Prostate gland (tissue), 2 donors: ENCODE measurements around the gene PRKCSH. TPM values are rescaled to one million over a fixed set of nuclear protein-coding genes. Genes with fewer than 3 reads are reported as not detected.
"Not testable (repeated sequence)": the region's sequence is repeated elsewhere in the genome, so short reads cannot be mapped to it uniquely, and the experiment has no call there.

Source experiments
- DNase-seq: peaks from one replicate; pipeline ENCODE4 v3.0.0-alpha.2; 2019; ENCODE audit warnings: low spot score
- H3K27ac ChIP-seq, 2 donors: fragments of 200-600 bp; sonication (generic); 2 replicates each; pipeline ENCODE4 v1.5.1; 2017 to 2019
- H3K27me3 ChIP-seq: fragments of 200-600 bp; sonication (generic); replicated peaks from 2 replicates; pipeline ENCODE4 v1.5.1; 2019; ENCODE audit not compliant: insufficient read depth
- H3K36me3 ChIP-seq, 2 donors: fragments of 200-600 bp; sonication (generic); 1 replicate in 1 of 2; 2 replicates in 1 of 2; pipeline versions ENCODE4 v1.5.1 to v1.8.1; 2017 to 2019
- H3K4me1 ChIP-seq: fragments of 200-600 bp; sonication (generic); replicated peaks from 2 replicates; pipeline ENCODE4 v1.5.1; 2019
- H3K4me3 ChIP-seq, 2 donors: fragments of 200-600 bp; sonication (generic); 2 replicates each; pipeline ENCODE4 v1.5.1; 2017 to 2019
- H3K9me3 ChIP-seq: fragments of 200-600 bp; sonication (generic); 2 replicates; pipeline ENCODE4 v1.5.1; 2017
- POLR2A ChIP-seq: fragments of 450-650 bp; IDR thresholded peaks from one replicate; pipeline ENCODE4 v1.6.1; 2016; ENCODE audit warnings: antibody characterized with exemption, mild to moderate bottlenecking
- POLR2AphosphoS5 ChIP-seq: sonication (generic); formaldehyde crosslinking; IDR thresholded peaks from one replicate; pipeline ENCODE4 v1.6.1; 2017; ENCODE audit warnings: antibody characterized with exemption
- WGBS: methylation state at CpG from one replicate; pipeline ENCODE4 v1.1.5; 2018; 5-methylcytosine and 5-hydroxymethylcytosine counted together
- intact Hi-C: fragments of 100-400 bp; cut with DNase I; formaldehyde crosslinking; loops from one replicate; pipeline ENCODE4 v1.14.2; 2022
- total RNA-seq, 2 donors: library from RNA; depleted of rRNA; stranded (reverse); fragments of >200 nt; gene quantifications; one replicate each; pipeline ENCODE4 v1.1.0, GENCODE V29; 2016
- TF ChIP-seq, protein P1 (sequence below), 4 experiments: fragments of 200-600 bp in 2 of 4; fragments of 450-650 bp in 2 of 4; sonication (generic) in 2 of 4; IDR thresholded peaks; 1 replicate in 3 of 4; 2 replicates in 1 of 4; pipeline ENCODE4 v1.5.1; 2016 to 2019; ENCODE audit warnings: antibody characterized with exemption in 4 of 4, mild to moderate bottlenecking in 2 of 4, moderate library complexity in 2 of 4

PRKCSH gene
- total RNA-seq, 2 donors from 2014 or later = 229 to 238 TPM

DNA sequence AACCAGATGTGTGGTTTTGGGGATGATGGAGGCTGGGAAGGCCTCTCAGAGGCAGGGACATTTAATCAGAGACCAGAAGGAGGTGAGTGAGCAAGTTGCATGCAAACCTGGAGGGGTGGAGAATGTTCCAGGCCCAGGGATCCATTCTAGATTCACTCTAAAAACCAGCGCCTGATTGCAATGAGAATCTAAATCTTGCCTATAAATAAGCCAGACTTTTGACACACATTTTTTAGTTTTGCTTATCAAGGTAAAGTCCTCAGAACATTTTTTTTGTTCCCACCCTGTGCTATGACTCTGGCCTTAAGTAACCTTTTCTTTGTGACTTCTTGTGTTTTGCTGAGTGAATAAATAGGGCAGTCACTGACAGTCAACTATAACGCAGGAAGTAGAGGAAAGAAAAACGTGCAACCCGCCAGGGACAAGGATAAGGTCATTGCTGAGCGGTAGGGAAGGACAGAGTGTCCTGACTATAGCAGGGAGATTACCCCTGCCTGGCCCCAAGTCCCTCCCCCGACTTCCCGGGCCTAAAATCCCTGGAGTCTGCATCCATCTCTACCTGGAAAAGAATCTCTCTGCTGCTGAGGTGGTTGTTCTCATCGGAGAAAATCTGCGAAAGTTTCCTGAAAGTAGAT is 30.7 kb upstream of the PRKCSH start:
- Histone ChIP-seq H3K27ac (no peak overlapping the region), H3K4me1 (no peaks in the 10 kb centered on the region), H3K27me3 (no peaks in the 10 kb centered on the region), H3K4me3 (no peak overlapping the region), H3K36me3 (no peaks in the 10 kb centered on the region), H3K9me3 (no peaks in the 10 kb centered on the region)
- TF ChIP-seq, protein P1, sequence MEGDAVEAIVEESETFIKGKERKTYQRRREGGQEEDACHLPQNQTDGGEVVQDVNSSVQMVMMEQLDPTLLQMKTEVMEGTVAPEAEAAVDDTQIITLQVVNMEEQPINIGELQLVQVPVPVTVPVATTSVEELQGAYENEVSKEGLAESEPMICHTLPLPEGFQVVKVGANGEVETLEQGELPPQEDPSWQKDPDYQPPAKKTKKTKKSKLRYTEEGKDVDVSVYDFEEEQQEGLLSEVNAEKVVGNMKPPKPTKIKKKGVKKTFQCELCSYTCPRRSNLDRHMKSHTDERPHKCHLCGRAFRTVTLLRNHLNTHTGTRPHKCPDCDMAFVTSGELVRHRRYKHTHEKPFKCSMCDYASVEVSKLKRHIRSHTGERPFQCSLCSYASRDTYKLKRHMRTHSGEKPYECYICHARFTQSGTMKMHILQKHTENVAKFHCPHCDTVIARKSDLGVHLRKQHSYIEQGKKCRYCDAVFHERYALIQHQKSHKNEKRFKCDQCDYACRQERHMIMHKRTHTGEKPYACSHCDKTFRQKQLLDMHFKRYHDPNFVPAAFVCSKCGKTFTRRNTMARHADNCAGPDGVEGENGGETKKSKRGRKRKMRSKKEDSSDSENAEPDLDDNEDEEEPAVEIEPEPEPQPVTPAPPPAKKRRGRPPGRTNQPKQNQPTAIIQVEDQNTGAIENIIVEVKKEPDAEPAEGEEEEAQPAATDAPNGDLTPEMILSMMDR (IDR thresholded peaks at IDR 0.05) = no peak
- no peak for TF ChIP-seq POLR2AphosphoS5
- TF ChIP-seq POLR2A = no peak
- no peak for DNase-seq
- intact Hi-C loops = no loop called here
- WGBS = 69% methylated on average over 9 of the region's 9 CpGs

DNA sequence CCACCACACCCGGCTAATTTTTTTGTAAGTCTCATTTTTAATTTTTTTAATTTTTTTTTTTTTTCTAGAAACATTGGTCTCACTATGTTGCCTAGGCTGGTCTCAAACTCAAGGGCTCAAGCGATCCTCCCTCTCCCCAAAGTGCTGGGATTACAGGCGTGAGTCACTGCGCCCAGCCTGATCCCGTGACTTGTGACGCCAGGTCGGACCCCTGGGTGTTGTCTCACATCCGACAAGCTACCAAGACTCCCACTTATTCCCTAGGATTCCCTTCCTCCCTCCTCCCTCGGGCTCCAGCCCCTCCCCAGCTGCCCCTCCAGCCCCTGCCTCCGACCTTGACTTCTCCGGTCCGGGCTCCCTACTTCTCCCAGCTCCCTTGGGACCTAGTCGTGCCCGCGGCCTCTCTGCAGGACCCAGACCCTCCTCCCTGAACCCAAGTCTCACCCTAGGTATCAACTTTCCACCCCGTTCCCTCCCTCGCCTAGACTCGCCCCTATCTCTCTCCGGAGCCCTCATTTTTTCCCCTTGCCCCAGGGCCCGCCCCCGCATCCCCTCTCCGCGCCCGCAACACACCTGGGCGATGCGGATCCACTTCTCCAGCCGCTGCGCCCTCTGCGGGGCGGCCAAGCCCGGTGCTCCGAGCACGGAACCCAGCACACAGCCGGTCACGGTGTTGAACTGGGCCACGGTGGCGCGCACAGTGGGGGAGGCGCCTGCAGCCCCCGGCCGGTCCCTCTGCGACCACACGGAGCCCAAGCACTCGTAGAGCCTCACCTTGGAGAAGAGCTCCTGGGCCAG is 29.4 kb upstream of the PRKCSH start:
- no peak for DNase-seq
- intact Hi-C loops = no loop called here
- 61% methylated on average over 44 of the region's 44 CpGs for WGBS
- H3K9me3 ChIP-seq = no peaks in the 10 kb centered on the region
- H3K4me3 ChIP-seq = no peak overlapping the region
- TF ChIP-seq POLR2A (no peak), POLR2AphosphoS5 (no peak)
- TF ChIP-seq, protein P1 (IDR thresholded peaks at IDR 0.05) = no peak
- H3K36me3 ChIP-seq = no peaks in the 10 kb centered on the region
- no peaks in the 10 kb centered on the region for H3K27me3 ChIP-seq
- H3K27ac ChIP-seq = no peak overlapping the region
- H3K4me1 ChIP-seq = no peaks in the 10 kb centered on the region

DNA sequence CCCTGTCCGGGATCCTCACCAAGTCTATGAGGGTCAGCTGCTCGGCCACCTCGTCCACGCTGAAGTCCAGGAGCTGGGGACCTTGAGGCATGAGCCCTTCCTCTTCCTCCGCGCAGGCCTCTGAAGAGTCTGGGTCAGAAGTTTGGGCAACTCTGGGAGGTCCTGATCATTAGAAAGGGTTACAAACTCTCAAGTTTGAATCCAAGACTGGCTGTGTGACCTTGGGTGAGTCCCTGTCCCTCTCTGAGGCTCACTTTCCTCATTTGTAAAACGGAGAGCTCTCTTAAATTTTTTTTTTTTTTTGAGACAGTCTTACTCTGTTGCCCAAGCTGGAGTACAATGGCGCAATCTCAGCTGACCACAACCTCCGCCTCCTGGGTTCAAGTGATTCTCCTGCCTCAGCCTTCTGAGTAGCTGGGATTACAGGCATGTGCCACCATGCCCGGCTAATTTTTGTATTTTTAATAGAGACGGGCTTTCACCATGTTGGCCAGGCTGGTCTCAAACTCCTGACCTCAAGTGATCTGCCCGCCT is 28.7 kb upstream of the PRKCSH start:
- H3K4me1 ChIP-seq, intact Hi-C loops, H3K27ac ChIP-seq, H3K36me3 ChIP-seq, H3K4me3 ChIP-seq, DNase-seq, H3K9me3 ChIP-seq, H3K27me3 ChIP-seq: not testable (repeated sequence)
- 89% methylated on average over 12 of the region's 12 CpGs for whole genome bisulfite sequencing

DNA sequence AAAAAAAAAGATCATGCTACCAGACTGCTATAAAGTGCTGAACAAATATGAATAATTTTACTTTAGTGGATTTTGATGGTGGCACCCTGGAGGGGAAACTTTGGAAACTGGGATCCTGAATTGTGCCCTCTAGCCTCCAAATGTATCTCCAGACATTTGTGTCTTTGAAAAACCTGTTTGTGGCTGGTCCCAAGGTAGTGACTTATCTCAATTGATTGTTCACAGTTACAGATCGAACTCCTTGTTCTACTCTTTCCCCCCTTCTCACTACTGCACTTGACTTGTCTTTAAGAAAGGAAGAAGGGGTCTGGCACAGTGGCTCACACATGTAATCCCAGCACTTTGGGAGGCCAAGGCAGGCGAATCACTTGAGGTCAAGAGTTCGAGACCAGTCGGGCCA is 26.8 kb upstream of the PRKCSH start:
- H3K36me3 ChIP-seq = no peaks in the 10 kb centered on the region
- no peaks in the 10 kb centered on the region for H3K27me3 ChIP-seq
- H3K9me3 ChIP-seq = no peaks in the 10 kb centered on the region
- no peaks in the 10 kb centered on the region for H3K4me1 ChIP-seq
- no peak overlapping the region for H3K4me3 ChIP-seq
- intact Hi-C loops = no loop called here
- no peak for TF ChIP-seq POLR2AphosphoS5
- TF ChIP-seq, protein P1 (IDR thresholded peaks at IDR 0.05) = no peak
- no peak for TF ChIP-seq POLR2A
- 85% methylated on average over 4 of the region's 4 CpGs for WGBS
- no peak overlapping the region for H3K27ac ChIP-seq
- no peak for DNase-seq

DNA sequence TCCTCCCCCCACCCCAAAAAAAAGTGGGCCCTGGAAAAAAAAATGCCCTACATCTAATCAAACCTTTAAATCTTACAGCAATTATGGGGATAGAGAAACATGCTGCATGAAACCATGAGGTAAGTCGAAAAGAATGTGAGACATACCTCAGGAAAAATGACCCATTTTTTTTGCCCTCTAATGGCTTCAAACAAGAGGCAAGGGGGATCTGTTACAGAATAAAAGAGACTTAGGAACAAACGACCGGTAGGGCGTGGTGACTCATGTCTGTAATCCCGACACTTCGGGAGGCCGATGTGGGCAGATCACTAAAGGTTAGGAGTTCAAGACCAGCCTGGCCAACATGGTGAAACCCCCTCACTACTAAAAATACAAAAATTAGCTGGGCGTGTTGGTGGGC is 24.8 kb upstream of the PRKCSH start:
- TF ChIP-seq, protein P1 (IDR thresholded peaks at IDR 0.05) = no peak
- TF ChIP-seq POLR2AphosphoS5 (no peak), POLR2A (no peak)
- Histone ChIP-seq H3K27ac (no peak overlapping the region), H3K27me3 (no peaks in the 10 kb centered on the region), H3K4me3 (no peak overlapping the region), H3K4me1 (no peaks in the 10 kb centered on the region), H3K36me3 (no peaks in the 10 kb centered on the region), H3K9me3 (no peaks in the 10 kb centered on the region)
- no peak for DNase-seq
- 69% methylated on average over 8 of the region's 8 CpGs for WGBS
- intact Hi-C loops = no loop called here
